Measurements from ENCODE around the gene PDE4B.
A peak's percentile ranks its signal among the peaks of the same experiment; 100 is the strongest.

Gene PDE4B

DNA sequence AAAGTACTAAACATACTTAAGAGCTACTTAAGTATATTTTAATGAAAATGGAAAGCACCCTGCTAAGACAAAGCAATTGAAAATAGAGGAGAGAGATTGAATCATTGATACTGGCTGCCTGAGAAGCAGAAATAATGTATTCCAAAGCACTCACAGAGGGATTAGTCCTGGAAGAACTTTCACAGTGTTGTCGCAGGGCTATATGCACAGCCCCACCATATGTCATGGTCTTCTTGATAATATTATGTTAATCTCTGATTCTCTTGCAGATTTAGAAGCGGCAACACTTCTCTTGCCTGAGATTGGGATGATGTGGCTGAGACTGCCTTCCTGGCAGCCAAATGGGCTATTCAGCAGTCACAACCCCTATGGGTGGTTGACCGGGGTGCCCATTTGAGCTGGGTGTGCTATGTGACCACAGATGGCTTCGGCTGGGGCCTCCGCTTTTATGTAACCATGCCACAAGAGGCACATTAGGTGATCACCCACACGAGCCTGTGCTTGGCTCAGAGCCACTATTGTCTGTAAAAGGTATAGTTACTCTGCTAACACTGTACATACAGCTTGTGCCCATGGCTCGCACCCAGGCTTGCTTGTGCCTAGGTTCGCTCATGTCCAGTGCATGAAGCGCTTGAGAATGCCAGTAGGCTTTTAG, 589.1 kb downstream of the PDE4B start:
- no peaks in the 10 kb centered on the region for H3K9me2 ChIP-seq (ENCODE audit: low read depth, low read length)
- no peak overlapping the region for H3K4me2 ChIP-seq (ENCODE audit: low read length)
- no peak overlapping the region for H3K9ac ChIP-seq (ENCODE audit: low read length)
- H3K9me3 ChIP-seq (ENCODE audit: low read length) = peaks cover 39% of the 10 kb centered on the region
- H3K4me1 ChIP-seq (ENCODE audit: insufficient read depth, low read length, severe bottlenecking) = peaks cover 41% of the 10 kb centered on the region
- no peaks in the 10 kb centered on the region for H4K20me1 ChIP-seq (ENCODE audit: insufficient read depth, low read length)
- no peak overlapping the region for H2AFZ ChIP-seq (ENCODE audit: low read length)
- no peaks in the 10 kb centered on the region for H3F3A ChIP-seq (ENCODE audit: insufficient read depth, low read length)
- H3K4me3 ChIP-seq (ENCODE audit: low read depth, low read length, poor library complexity, severe bottlenecking) = no peak overlapping the region
- TF ChIP-seq, protein P1, sequence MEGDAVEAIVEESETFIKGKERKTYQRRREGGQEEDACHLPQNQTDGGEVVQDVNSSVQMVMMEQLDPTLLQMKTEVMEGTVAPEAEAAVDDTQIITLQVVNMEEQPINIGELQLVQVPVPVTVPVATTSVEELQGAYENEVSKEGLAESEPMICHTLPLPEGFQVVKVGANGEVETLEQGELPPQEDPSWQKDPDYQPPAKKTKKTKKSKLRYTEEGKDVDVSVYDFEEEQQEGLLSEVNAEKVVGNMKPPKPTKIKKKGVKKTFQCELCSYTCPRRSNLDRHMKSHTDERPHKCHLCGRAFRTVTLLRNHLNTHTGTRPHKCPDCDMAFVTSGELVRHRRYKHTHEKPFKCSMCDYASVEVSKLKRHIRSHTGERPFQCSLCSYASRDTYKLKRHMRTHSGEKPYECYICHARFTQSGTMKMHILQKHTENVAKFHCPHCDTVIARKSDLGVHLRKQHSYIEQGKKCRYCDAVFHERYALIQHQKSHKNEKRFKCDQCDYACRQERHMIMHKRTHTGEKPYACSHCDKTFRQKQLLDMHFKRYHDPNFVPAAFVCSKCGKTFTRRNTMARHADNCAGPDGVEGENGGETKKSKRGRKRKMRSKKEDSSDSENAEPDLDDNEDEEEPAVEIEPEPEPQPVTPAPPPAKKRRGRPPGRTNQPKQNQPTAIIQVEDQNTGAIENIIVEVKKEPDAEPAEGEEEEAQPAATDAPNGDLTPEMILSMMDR (IDR thresholded peaks at IDR 0.05; ENCODE audit: low read length) = no peak
- TF ChIP-seq EZH2 (IDR thresholded peaks at IDR 0.05; ENCODE audit: borderline replicate concordance, low read length) = no peak
- H3K27me3 ChIP-seq (ENCODE audit: insufficient read depth, low read length) = no peaks in the 10 kb centered on the region
- H3K36me3 ChIP-seq (ENCODE audit: insufficient read depth, low read length) = no peaks in the 10 kb centered on the region; the same call in 1 of the 2 replicates
- peak overlapping the region; percentile 30 for H3K27ac ChIP-seq (ENCODE audit: low read depth, low read length, poor library complexity, severe bottlenecking)
- H3K79me2 ChIP-seq (ENCODE audit: insufficient read depth, low read length) = no peaks in the 10 kb centered on the region

DNA sequence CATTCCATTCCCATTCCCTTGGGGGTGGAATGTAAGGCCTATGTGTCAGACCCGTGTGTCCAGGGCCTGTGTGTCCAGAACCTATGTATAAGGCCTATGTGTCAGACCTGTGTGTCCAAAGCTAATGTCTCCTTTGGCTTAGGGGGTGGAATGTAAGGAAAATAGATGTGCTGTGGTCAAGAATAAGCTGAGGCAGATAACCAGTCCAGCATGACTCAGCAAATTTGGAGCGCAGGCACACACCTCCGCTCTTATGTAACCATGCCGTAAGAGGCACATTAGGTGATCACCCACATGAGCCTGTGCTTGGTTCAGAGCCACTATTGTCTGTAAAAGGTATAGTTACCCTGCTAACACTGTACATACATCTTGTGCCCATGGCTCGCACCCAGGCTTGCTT, 590.5 kb downstream of the PDE4B start:
- H3K27ac ChIP-seq (ENCODE audit: low read depth, low read length, poor library complexity, severe bottlenecking) = no peak overlapping the region
- H3K27me3 ChIP-seq (ENCODE audit: insufficient read depth, low read length) = no peaks in the 10 kb centered on the region
- no peaks in the 10 kb centered on the region for H3K79me2 ChIP-seq (ENCODE audit: insufficient read depth, low read length)
- peaks cover 48% of the 10 kb centered on the region for H3K9me3 ChIP-seq (ENCODE audit: low read length)
- H3K4me3 ChIP-seq (ENCODE audit: low read depth, low read length, poor library complexity, severe bottlenecking) = no peak overlapping the region
- H2AFZ ChIP-seq (ENCODE audit: low read length) = no peak overlapping the region
- no peaks in the 10 kb centered on the region; the same call in 1 of the 2 replicates for H3K36me3 ChIP-seq (ENCODE audit: insufficient read depth, low read length)
- H3F3A ChIP-seq (ENCODE audit: insufficient read depth, low read length) = no peaks in the 10 kb centered on the region
- no peak overlapping the region for H3K9ac ChIP-seq (ENCODE audit: low read length)
- peaks cover 31% of the 10 kb centered on the region for H3K4me1 ChIP-seq (ENCODE audit: insufficient read depth, low read length, severe bottlenecking)
- H3K4me2 ChIP-seq (ENCODE audit: low read length) = no peak overlapping the region
- no peaks in the 10 kb centered on the region for H4K20me1 ChIP-seq (ENCODE audit: insufficient read depth, low read length)
- H3K9me2 ChIP-seq (ENCODE audit: low read depth, low read length) = no peaks in the 10 kb centered on the region
- TF ChIP-seq, protein P1 (IDR thresholded peaks at IDR 0.05; ENCODE audit: low read length) = no peak
- TF ChIP-seq EZH2 (IDR thresholded peaks at IDR 0.05; ENCODE audit: borderline replicate concordance, low read length) = no peak

DNA sequence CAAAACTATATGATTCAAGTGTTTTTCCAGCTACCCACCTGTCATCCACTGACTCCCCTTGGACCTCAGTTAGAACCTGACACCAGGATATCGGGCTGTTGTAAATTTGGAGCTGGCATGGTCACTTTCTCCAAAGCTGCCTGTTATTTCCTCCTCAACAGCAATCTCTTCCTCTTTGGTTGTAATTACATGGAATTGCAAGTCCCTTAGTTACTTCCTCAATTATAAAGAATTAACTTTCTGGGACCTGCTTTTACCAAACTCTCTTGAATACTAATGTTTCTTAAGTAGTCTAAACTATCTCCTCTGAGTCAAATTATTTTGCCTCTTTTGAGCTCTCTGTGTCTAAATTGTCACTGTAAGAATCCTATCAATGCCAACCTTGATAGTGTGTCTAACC, 590.9 kb downstream of the PDE4B start:
- H3K9ac ChIP-seq (ENCODE audit: low read length) = no peak overlapping the region

More for the DNA sequence above, 590.9 kb downstream of the PDE4B start:
- H3K36me3 ChIP-seq (ENCODE audit: insufficient read depth, low read length) = no peaks in the 10 kb centered on the region; the same call in 1 of the 2 replicates
- TF ChIP-seq, protein P1 (IDR thresholded peaks at IDR 0.05; ENCODE audit: low read length) = no peak
- no peak for TF ChIP-seq EZH2 (IDR thresholded peaks at IDR 0.05; ENCODE audit: borderline replicate concordance, low read length)
- H3K27ac ChIP-seq (ENCODE audit: low read depth, low read length, poor library complexity, severe bottlenecking) = no peak overlapping the region
- H3K27me3 ChIP-seq (ENCODE audit: insufficient read depth, low read length) = no peaks in the 10 kb centered on the region
- no peaks in the 10 kb centered on the region for H4K20me1 ChIP-seq (ENCODE audit: insufficient read depth, low read length)
- no peaks in the 10 kb centered on the region for H3F3A ChIP-seq (ENCODE audit: insufficient read depth, low read length)
- H3K9me2 ChIP-seq (ENCODE audit: low read depth, low read length) = no peaks in the 10 kb centered on the region
- H3K79me2 ChIP-seq (ENCODE audit: insufficient read depth, low read length) = no peaks in the 10 kb centered on the region
- H3K4me2 ChIP-seq (ENCODE audit: low read length) = no peak overlapping the region
- peaks cover 31% of the 10 kb centered on the region for H3K4me1 ChIP-seq (ENCODE audit: insufficient read depth, low read length, severe bottlenecking)
- no peak overlapping the region for H2AFZ ChIP-seq (ENCODE audit: low read length)
- H3K9me3 ChIP-seq (ENCODE audit: low read length) = peaks cover 48% of the 10 kb centered on the region
- no peak overlapping the region for H3K4me3 ChIP-seq (ENCODE audit: low read depth, low read length, poor library complexity, severe bottlenecking)
